Bronchial epithelial cell (primary cell): ENCODE measurements around the gene TMEM132D. TPM values are rescaled to one million over a fixed set of nuclear protein-coding genes. Genes with fewer than 3 reads are reported as not detected.

Source experiments
- DNase-seq: peaks from one replicate; pipeline ENCODE4 v3.0.0-alpha.2; 2010; ENCODE audit warnings: low read depth
- FAIRE-seq: peaks from 2 replicates; lab custom pipeline; 2011; peaks lifted over from hg19 to GRCh38; lab: Jason Lieb, UNC
- H3K27me3 ChIP-seq: 2 replicates; pipeline ENCODE4 v1.5.1; 2011; ENCODE audit warnings: low read length; ENCODE audit not compliant: control insufficient read depth, insufficient read depth
- H3K36me3 ChIP-seq: 2 replicates; pipeline ENCODE4 v1.5.1; 2011; ENCODE audit warnings: low read length; ENCODE audit not compliant: control insufficient read depth, insufficient read depth
- H3K4me3 ChIP-seq: 2 replicates; pipeline ENCODE4 v1.5.1; 2011; ENCODE audit warnings: mild to moderate bottlenecking, low read depth, low read length, control low read depth
- total RNA-seq: library from RNA; depleted of rRNA; stranded (reverse); fragments of >200 nt; gene quantifications from 2 replicates; pipeline ENCODE4 v1.2.1, GENCODE V29; 2014
- TF ChIP-seq, protein P1 (sequence below): IDR thresholded peaks from 2 replicates; pipeline ENCODE4 v1.5.1; 2011; ENCODE audit warnings: mild to moderate bottlenecking, moderate library complexity, low read length, control low read depth, inconsistent platforms; ENCODE audit not compliant: insufficient read depth, severe bottlenecking

The TMEM132D gene
- total RNA-seq, 1 donor from 2014 or later: not detected

DNA sequence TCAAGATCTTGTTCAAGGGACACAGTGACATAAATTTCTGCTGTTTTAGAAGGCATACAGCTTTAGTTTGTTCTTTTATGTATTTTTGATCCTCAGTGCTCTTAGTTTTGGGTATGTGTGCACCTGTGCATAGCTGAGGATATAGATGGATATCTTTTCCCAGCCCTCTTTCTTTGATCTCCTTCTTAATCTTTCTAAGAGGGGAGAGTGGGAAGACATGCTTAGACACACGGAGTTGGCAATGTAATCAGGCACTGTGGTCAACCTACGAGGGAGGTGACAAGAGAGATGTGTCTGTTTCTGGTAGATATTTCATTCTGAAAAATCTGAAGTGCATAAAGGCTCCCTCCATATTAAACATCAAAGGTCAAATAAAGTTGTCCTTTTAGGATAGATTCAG, 340.6 kb downstream of the TMEM132D start:
- H3K4me3 ChIP-seq: no peak overlapping the region
- TF ChIP-seq, protein P1, sequence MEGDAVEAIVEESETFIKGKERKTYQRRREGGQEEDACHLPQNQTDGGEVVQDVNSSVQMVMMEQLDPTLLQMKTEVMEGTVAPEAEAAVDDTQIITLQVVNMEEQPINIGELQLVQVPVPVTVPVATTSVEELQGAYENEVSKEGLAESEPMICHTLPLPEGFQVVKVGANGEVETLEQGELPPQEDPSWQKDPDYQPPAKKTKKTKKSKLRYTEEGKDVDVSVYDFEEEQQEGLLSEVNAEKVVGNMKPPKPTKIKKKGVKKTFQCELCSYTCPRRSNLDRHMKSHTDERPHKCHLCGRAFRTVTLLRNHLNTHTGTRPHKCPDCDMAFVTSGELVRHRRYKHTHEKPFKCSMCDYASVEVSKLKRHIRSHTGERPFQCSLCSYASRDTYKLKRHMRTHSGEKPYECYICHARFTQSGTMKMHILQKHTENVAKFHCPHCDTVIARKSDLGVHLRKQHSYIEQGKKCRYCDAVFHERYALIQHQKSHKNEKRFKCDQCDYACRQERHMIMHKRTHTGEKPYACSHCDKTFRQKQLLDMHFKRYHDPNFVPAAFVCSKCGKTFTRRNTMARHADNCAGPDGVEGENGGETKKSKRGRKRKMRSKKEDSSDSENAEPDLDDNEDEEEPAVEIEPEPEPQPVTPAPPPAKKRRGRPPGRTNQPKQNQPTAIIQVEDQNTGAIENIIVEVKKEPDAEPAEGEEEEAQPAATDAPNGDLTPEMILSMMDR: no peak
- no peaks in the 10 kb centered on the region for H3K27me3 ChIP-seq
- DNase-seq (no peak), FAIRE-seq (no peak)
- H3K36me3 ChIP-seq: no peaks in the 10 kb centered on the region

DNA sequence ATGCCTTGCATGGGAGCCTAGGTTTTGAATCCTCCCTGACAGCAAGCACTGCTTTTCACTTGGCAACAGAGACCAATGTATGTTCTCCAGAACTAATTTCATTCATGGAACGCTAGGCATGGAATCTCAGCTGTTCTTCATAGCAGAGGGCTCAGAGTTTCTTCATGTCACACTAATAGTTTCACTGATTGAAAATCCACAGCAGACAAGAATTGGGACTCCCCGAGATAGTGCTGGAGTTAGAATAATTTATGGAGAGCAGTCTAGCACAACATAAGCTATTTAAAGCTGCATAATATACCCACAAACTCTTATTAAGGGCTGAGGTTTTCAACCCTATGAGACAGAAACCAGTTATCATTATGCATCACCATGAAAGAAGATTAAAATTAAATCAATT, 342.5 kb downstream of the TMEM132D start:
- Histone ChIP-seq H3K4me3 (no peak overlapping the region), H3K36me3 (no peaks in the 10 kb centered on the region), H3K27me3 (no peaks in the 10 kb centered on the region)
- DNase-seq (no peak), FAIRE-seq (no peak)
- TF ChIP-seq, protein P1: no peak

- Histone ChIP-seq H3K27me3 (no peaks in the 10 kb centered on the region), H3K36me3 (no peaks in the 10 kb centered on the region), H3K4me3 (no peak overlapping the region)
- TF ChIP-seq, protein P1: no peak
- DNase-seq: no peak
- FAIRE-seq: no peak
Measured at GRCh38 chr12:129559776-129560175, 344.0 kb downstream of the TMEM132D start.

- no peaks in the 10 kb centered on the region for H3K27me3 ChIP-seq
- FAIRE-seq (no peak), DNase-seq (no peak)
- no peak overlapping the region for H3K4me3 ChIP-seq
- TF ChIP-seq, protein P1: no peak
- H3K36me3 ChIP-seq: no peaks in the 10 kb centered on the region
Measured at GRCh38 chr12:129558036-129558435, 345.8 kb downstream of the TMEM132D start.

DNA sequence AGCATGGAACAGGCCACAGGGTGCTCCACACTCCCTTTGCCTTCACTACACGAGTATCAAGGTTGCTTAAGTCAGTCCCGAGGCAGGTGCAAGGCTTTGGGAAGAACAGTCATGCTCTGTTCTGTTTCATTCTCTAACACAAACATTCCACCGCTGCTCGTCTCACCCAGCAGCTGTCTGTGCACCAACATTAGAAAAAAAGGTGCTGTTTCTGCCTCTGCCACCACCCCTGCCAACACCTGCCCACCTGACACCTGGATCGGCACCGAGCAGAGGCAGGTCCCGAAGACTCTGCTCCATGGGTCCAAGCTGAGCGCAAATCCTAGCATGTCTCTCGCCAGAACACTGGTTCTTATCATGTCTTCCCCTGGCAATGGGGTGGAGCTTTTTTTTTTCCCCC, 347.7 kb downstream of the TMEM132D start:
- TF ChIP-seq, protein P1: no peak
- DNase-seq (no peak), FAIRE-seq (no peak)
- H3K4me3 ChIP-seq: no peak overlapping the region
- H3K36me3 ChIP-seq: no peaks in the 10 kb centered on the region
- H3K27me3 ChIP-seq: no peaks in the 10 kb centered on the region
